GM12878 (cell line): Measurements from ENCODE around the gene OR4F15. TPM values are rescaled to one million over a fixed set of nuclear protein-coding genes. Genes with fewer than 3 reads are reported as not detected.

Experiments
- ATAC-seq: fragments of 200-7000 bp; cut with Tn5 transposase; 3 replicates; pipeline ENCODE4 v1.9.1; 2020; ENCODE audit warnings: mild to moderate bottlenecking, moderate library complexity
- BruUV-seq: library from RNA; stranded (reverse); fragments of 400-500 nt; replicated peaks from 2 replicates; lab custom pipeline; 2021; lab: Mats Ljungman, UMichigan
- CTCF ChIA-PET: fragments of 300-600 bp; sonication (Branson Sonifier 250); formaldehyde crosslinking; extraction: SDS; loops from one replicate; lab custom pipeline; 2021; ENCODE audit warnings: inconsistent platforms; lab: Yijun Ruan, JAX
- POLR2A ChIA-PET: fragments of 350-600 bp; formaldehyde crosslinking; extraction: SDS; loops from one replicate; lab custom pipeline; 2021; ENCODE audit warnings: inconsistent platforms; lab: Charles Lee
- RAD21 ChIA-PET: fragments of 300-600 bp; sonication (Branson Sonifier 250); formaldehyde crosslinking; loops from one replicate; lab custom pipeline; 2023; ENCODE audit warnings: antibody characterized with exemption; ENCODE audit not compliant: unreplicated experiment; lab: Charles Lee
- SMC1A ChIA-PET: fragments of 300-600 bp; sonication (Branson Sonifier 250); formaldehyde crosslinking; loops from one replicate; lab custom pipeline; 2023; ENCODE audit not compliant: unreplicated experiment, uncharacterized antibody; lab: Charles Lee
- DNase-seq: peaks from one replicate; pipeline ENCODE4 v3.0.0-alpha.2; 2011; ENCODE audit warnings: low read depth, low spot score
- FAIRE-seq: peaks from 3 replicates; lab custom pipeline; 2011; peaks lifted over from hg19 to GRCh38; lab: Jason Lieb, UNC
- H2AFZ ChIP-seq: 2 replicates; pipeline ENCODE4 v1.6.0; 2011; ENCODE audit warnings: low read depth, low read length, control low read depth; ENCODE audit not compliant: control insufficient read depth
- H3K27ac ChIP-seq: 2 replicates; pipeline ENCODE4 v1.5.1; 2011; ENCODE audit warnings: control low read depth; ENCODE audit not compliant: control insufficient read depth, insufficient read depth
- H3K27me3 ChIP-seq, 2 experiments: replicated peaks in 1 of 2; 2 replicates each; pipeline versions ENCODE4 v1.6.0 to v1.6.1; 2011; ENCODE audit warnings: low read length in 1 of 2; ENCODE audit not compliant: control insufficient read depth in 2 of 2, insufficient read depth in 2 of 2
- H3K36me3 ChIP-seq, 2 experiments: 2 replicates each; pipeline ENCODE4 v1.5.1; 2011; ENCODE audit warnings: low read length in 1 of 2; ENCODE audit not compliant: control insufficient read depth in 2 of 2, insufficient read depth in 2 of 2
- H3K4me1 ChIP-seq: 2 replicates; pipeline ENCODE4 v1.6.1; 2011; ENCODE audit warnings: mild to moderate bottlenecking, low read length, moderate library complexity, mixed read lengths; ENCODE audit not compliant: control insufficient read depth, insufficient read depth
- H3K4me2 ChIP-seq: 2 replicates; pipeline ENCODE4 v1.6.0; 2011; ENCODE audit warnings: control low read depth; ENCODE audit not compliant: control insufficient read depth, insufficient read depth
- H3K4me3 ChIP-seq: fragments of 200-600 bp; sonication (generic); 2 replicates; pipeline ENCODE4 v1.5.1; 2016
- H3K79me2 ChIP-seq: 2 replicates; pipeline ENCODE4 v1.6.0; 2011; ENCODE audit warnings: low read length; ENCODE audit not compliant: control insufficient read depth, insufficient read depth
- H3K9ac ChIP-seq: 2 replicates; pipeline ENCODE4 v1.8.0; 2011; ENCODE audit warnings: low read length, control low read depth, mixed read lengths; ENCODE audit not compliant: control insufficient read depth, insufficient read depth
- H3K9me3 ChIP-seq: replicated peaks from 3 replicates; pipeline ENCODE4 v1.5.1; 2011; ENCODE audit warnings: mild to moderate bottlenecking, low read length; ENCODE audit not compliant: control insufficient read depth, insufficient read depth
- H4K20me1 ChIP-seq: 2 replicates; pipeline ENCODE4 v1.6.0; 2011; ENCODE audit not compliant: control insufficient read depth, insufficient read depth
- BACH1 ChIP-seq: fragments of 450-650 bp; IDR thresholded peaks from 2 replicates; pipeline ENCODE4 v1.6.1; 2017; ENCODE audit warnings: mild to moderate bottlenecking, borderline replicate concordance
- IRF4 ChIP-seq: IDR thresholded peaks from 2 replicates; pipeline ENCODE4 v1.6.1; 2011; ENCODE audit warnings: low read depth, low read length
- NR2C2 ChIP-seq: IDR thresholded peaks from 2 replicates; pipeline ENCODE4 v1.6.1; 2011; ENCODE audit warnings: borderline replicate concordance, low read depth; ENCODE audit not compliant: control insufficient read depth, insufficient read length
- SIN3A ChIP-seq: IDR thresholded peaks from 2 replicates; pipeline ENCODE4 v1.6.1; 2012; ENCODE audit warnings: low read depth, low read length, improper control_type of control experiment
- SP1 ChIP-seq: IDR thresholded peaks from one replicate; pipeline ENCODE4 v1.6.1; 2011; ENCODE audit warnings: low read depth, low read length
- SREBF2 ChIP-seq: IDR thresholded peaks from 2 replicates; pipeline ENCODE4 v1.6.1; 2012; ENCODE audit warnings: mild to moderate bottlenecking, low read length
- WRNIP1 ChIP-seq: IDR thresholded peaks from 2 replicates; pipeline ENCODE4 v1.6.1; 2011; ENCODE audit warnings: low read depth, low read length, improper control_type of control experiment, borderline replicate concordance
- ZNF207 ChIP-seq: fragments of 450-650 bp; IDR thresholded peaks from 2 replicates; pipeline ENCODE4 v1.6.1; 2014; ENCODE audit warnings: antibody characterized with exemption, mild to moderate bottlenecking, borderline replicate concordance
- WGBS: methylation state at CpG from one replicate; pipeline ENCODE4 v1.1.6; 2016; ENCODE audit warnings: low lambda C conversion rate; ENCODE audit not compliant: insufficient replicate concordance, insufficient coverage; ENCODE audit errors: missing lambda C conversion rate; 5-methylcytosine and 5-hydroxymethylcytosine counted together
- in situ Hi-C: fragments of 300-500 bp; cut with MboI; formaldehyde crosslinking; loops from 9 replicates; pipeline ENCODE4 v1.14.3; 2018; ENCODE audit warnings: mixed read lengths
- intact Hi-C: fragments of 100-400 bp; cut with micrococcal nuclease; formaldehyde crosslinking; loops from one replicate; pipeline ENCODE4 v1.14.2; 2022; ENCODE audit not compliant: unreplicated experiment
- polyA plus RNA-seq, 11 experiments: library from polyadenylated mRNA; depleted of rRNA in 4 of 11; unstranded in 6 of 11; stranded (reverse) in 5 of 11; fragments of >200 nt; fragmentation: Nextera tagmentation in 4 of 11; fragmentation: Illumina TruSeq in 1 of 11; extraction: Ambion mirVana in 4 of 11; extraction: Trizol in 1 of 11; gene quantifications; 1 replicate in 1 of 11; 2 replicates in 10 of 11; pipeline versions ENCODE4 v1.2.1 to v1.2.3, GENCODE V29; 2011 to 2016; ENCODE audit warnings: inconsistent platforms in 2 of 11, missing spikeins in 2 of 11, low read depth in 1 of 11
- total RNA-seq, 4 experiments: library from RNA; depleted of rRNA in 3 of 4; stranded (reverse); fragments of >200 nt in 3 of 4; fragmentation: Illumina TruSeq in 1 of 4; extraction: Trizol in 1 of 4; gene quantifications; 2 replicates each; pipeline versions ENCODE4 v1.2.1 to v1.2.3, GENCODE V29; 2013 to 2021
- TF ChIP-seq, protein P1 (sequence below): fragments of 450-650 bp; formaldehyde crosslinking; IDR thresholded peaks from 2 replicates; pipeline ENCODE4 v1.4.0; 2020; ENCODE audit warnings: mild to moderate bottlenecking, moderate library complexity
- TF ChIP-seq, protein P2 (sequence below): IDR thresholded peaks from 2 replicates; pipeline ENCODE4 v1.6.1; 2012; ENCODE audit warnings: improper control_type of control experiment, low read depth, low read length; ENCODE audit not compliant: insufficient replicate concordance

OR4F15 gene
- total and polyA plus RNA-seq, 10 of the 15 experiments (the other 5 are each of a cell fraction or from before 2014, with no cell fraction given): not detected

DNA sequence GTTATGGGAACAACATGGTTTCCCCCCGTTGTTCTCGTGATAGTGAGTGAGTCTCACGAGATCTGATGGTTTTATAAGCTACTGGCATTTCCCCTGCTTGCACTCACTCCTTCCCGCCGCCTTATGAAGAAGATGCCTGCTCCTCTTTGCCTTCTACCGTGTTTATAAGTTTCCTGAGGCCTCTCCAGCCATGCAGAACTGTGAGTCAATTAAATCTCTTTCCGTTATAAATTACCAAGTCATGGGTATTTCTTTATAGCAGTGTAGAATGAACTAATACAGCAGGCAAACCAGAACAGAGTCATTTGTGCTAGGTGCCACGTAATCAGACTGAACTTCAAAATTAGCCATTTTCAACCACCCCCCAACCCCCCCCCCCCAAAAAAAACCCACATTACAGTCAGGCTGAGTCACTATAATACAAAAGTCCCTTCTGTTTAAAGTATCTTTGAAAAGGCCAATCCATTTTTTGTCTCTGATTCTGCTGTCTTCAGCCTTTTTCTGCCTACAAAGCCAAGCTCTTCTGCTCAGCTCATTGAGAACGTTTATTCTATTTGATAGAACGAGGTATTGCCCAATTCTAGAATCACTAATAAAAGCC, 4.6 kb upstream of the OR4F15 start (continued):
- TF ChIP-seq, protein P1, sequence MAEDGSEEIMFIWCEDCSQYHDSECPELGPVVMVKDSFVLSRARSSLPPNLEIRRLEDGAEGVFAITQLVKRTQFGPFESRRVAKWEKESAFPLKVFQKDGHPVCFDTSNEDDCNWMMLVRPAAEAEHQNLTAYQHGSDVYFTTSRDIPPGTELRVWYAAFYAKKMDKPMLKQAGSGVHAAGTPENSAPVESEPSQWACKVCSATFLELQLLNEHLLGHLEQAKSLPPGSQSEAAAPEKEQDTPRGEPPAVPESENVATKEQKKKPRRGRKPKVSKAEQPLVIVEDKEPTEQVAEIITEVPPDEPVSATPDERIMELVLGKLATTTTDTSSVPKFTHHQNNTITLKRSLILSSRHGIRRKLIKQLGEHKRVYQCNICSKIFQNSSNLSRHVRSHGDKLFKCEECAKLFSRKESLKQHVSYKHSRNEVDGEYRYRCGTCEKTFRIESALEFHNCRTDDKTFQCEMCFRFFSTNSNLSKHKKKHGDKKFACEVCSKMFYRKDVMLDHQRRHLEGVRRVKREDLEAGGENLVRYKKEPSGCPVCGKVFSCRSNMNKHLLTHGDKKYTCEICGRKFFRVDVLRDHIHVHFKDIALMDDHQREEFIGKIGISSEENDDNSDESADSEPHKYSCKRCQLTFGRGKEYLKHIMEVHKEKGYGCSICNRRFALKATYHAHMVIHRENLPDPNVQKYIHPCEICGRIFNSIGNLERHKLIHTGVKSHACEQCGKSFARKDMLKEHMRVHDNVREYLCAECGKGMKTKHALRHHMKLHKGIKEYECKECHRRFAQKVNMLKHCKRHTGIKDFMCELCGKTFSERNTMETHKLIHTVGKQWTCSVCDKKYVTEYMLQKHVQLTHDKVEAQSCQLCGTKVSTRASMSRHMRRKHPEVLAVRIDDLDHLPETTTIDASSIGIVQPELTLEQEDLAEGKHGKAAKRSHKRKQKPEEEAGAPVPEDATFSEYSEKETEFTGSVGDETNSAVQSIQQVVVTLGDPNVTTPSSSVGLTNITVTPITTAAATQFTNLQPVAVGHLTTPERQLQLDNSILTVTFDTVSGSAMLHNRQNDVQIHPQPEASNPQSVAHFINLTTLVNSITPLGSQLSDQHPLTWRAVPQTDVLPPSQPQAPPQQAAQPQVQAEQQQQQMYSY (CRISPR knock-in tag): no peak
- TF ChIP-seq NR2C2 (no peak), SP1 (no peak), WRNIP1 (no peak), ZNF207 (no peak), SIN3A (no peak)
- TF ChIP-seq, all 136 proteins: peak for 0

DNA sequence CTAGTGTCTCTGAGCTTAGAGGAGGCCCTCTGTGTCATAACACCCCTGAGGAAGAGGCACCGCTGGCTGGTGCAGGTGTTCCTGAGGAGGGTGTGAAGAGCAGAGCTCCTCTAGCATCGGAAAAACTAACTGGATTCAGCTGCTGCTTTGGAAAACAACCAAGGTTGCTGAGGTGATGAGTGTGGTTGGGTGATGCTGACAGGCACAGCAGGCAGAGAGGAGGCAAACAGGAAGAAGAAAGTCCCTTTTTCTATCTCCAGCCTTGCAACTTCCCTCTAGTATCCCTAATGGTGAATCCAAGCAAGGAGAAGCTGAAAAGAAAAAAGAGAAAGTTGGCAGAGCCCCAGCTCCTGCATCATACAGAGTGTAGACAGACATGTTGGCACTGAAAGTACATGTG, 3.8 kb upstream of the OR4F15 start:
- Histone ChIP-seq H3K27me3 (no peaks in the 10 kb centered on the region), H3K4me2 (no peak overlapping the region), H3K9me3 (no peaks in the 10 kb centered on the region), H3K4me1 (no peaks in the 10 kb centered on the region), H4K20me1 (no peaks in the 10 kb centered on the region), H3K9ac (no peak overlapping the region), H3K79me2 (no peaks in the 10 kb centered on the region), H3K36me3 (no peaks in the 10 kb centered on the region), H3K4me3 (no peak overlapping the region), H3K27ac (no peak overlapping the region), H2AFZ (no peak overlapping the region)
- no peak for ATAC-seq
- intact Hi-C loops (no loop called here), in situ Hi-C loops (no loop called here)
- FAIRE-seq: no peak
- DNase-seq: no peak
- CTCF ChIA-PET: no interaction called here
- RAD21 ChIA-PET: no interaction called here
- SMC1A ChIA-PET: interaction anchor here (0.8 kb wide), 1 partner anchor 9 kb away, joined by 3 read pairs; no protein-coding TSS in a partner anchor
- POLR2A ChIA-PET: interaction anchor here (1.0 kb wide), 1 partner anchor 20 kb away, joined by 3 read pairs; no protein-coding TSS in a partner anchor
- no peak for TF ChIP-seq IRF4
- TF ChIP-seq, protein P2, sequence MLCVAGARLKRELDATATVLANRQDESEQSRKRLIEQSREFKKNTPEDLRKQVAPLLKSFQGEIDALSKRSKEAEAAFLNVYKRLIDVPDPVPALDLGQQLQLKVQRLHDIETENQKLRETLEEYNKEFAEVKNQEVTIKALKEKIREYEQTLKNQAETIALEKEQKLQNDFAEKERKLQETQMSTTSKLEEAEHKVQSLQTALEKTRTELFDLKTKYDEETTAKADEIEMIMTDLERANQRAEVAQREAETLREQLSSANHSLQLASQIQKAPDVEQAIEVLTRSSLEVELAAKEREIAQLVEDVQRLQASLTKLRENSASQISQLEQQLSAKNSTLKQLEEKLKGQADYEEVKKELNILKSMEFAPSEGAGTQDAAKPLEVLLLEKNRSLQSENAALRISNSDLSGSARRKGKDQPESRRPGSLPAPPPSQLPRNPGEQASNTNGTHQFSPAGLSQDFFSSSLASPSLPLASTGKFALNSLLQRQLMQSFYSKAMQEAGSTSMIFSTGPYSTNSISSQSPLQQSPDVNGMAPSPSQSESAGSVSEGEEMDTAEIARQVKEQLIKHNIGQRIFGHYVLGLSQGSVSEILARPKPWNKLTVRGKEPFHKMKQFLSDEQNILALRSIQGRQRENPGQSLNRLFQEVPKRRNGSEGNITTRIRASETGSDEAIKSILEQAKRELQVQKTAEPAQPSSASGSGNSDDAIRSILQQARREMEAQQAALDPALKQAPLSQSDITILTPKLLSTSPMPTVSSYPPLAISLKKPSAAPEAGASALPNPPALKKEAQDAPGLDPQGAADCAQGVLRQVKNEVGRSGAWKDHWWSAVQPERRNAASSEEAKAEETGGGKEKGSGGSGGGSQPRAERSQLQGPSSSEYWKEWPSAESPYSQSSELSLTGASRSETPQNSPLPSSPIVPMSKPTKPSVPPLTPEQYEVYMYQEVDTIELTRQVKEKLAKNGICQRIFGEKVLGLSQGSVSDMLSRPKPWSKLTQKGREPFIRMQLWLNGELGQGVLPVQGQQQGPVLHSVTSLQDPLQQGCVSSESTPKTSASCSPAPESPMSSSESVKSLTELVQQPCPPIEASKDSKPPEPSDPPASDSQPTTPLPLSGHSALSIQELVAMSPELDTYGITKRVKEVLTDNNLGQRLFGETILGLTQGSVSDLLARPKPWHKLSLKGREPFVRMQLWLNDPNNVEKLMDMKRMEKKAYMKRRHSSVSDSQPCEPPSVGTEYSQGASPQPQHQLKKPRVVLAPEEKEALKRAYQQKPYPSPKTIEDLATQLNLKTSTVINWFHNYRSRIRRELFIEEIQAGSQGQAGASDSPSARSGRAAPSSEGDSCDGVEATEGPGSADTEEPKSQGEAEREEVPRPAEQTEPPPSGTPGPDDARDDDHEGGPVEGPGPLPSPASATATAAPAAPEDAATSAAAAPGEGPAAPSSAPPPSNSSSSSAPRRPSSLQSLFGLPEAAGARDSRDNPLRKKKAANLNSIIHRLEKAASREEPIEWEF: no peak
- TF ChIP-seq SREBF2: no peak
- no peak for TF ChIP-seq BACH1
- no TSS peak for BruUV-seq
- whole genome bisulfite sequencing: 46% methylated on average over 2 of the region's 2 CpGs
